Head of caudate nucleus (tissue), 42 donors: Measurements from ENCODE around the gene ZBED4.

Experiments used
- DNase-seq, 42 donors: peaks; one replicate each; pipeline versions ENCODE4 v3.0.0 to v3.0.0-alpha.2; 2020 to 2021; ENCODE audit warnings: mixed read lengths in 7 of 42
- intact Hi-C: fragments of 100-400 bp; cut with DNase I; formaldehyde crosslinking; loops from one replicate; pipeline ENCODE4 v1.15.0; 2022

ZBED4 gene

GRCh38 chr22:49825944-49826602 lies 27.6 kb upstream of the ZBED4 start:
- no peak for DNase-seq
- intact Hi-C loops = no loop called here

GRCh38 chr22:49826603-49827270 lies 26.9 kb upstream of the ZBED4 start:
- peak in 37 of 42 donors; percentile 13 to 69 (median 43) for DNase-seq
- intact Hi-C loops = no loop called here

DNA sequence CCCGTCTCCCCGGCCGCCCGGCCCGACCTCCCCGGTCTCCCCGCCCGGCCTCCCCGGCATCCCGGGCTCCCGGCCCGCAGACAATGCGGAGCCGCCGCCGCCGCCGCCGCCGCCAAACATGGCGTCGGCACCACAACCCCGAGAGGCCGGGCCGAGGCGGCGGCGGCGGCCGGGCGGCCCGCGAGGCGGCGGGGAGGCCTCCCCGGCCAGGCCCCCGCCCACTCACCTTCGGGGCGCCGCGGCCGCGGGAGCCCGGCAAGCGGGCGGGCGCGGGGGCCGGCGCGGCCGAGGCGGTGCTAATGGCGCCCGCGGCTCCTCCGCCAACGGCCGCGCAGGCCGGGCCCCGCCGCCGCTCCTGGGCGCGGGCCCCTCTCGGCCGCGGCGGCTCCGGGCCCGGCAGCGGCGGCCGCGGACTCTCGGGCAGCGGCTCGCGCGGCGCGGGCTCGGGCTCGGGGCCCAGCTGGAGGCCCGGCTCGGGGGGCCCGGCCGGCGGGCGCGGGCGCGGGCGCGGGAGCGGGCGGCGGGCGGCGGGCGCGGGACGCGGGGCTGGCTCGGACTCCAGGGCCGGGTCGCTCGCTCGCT lies 26.3 kb upstream of the ZBED4 start:
- DNase-seq = peak in 1 of 42 donors; percentile 10
- intact Hi-C loops = no loop called here

DNA sequence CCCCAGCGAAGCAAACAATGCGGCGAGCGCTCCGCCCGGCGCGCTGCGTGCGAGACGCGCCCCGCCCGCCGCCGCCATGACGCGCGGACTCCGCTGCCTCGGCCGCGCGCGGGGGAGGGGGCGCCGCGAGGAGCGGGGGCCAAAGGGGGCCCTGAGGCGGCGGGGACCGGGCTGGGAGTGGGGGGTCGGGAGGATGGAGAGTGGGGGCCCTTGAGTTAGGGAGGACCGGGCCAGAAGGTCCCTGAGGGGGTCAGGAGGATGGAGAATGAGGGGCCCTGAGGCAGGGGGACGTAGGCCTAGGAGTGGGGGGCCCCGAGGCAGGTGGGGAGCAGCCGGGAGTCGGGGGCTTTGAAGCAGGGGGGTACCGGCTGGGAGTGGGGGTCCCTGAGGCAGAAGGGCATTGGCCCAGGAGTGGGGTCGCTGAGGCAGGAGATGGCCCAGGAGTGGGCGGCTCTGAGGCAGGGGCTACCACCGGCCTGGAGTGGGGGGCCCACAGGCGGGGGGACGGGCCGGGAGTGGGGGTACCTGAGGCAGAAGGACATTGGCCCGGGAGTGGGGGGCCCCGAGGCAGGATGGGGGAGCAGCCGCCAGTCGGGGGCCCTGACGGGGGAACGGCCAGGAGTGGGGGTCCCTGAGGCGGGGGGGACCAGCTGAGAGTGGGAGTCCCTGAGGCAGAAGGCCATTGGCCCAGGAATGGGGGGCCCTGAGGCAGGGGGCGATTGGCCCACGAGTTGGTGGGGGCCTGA lies 25.6 kb upstream of the ZBED4 start, which contains the start of gene BRD1:
TSS of gene BRD1 (minus strand) at position 21 of the 746 bp plus-strand sequence. CDS start 3,556 bp downstream, outside the sequence.
- DNase-seq = peak in 38 of 42 donors; percentile 34 to 84 (median 67)
- intact Hi-C loops = loop anchor here (2.0 kb wide), 1 partner anchor 25 kb away; the partner anchor contains the start of gene ZBED4

DNA sequence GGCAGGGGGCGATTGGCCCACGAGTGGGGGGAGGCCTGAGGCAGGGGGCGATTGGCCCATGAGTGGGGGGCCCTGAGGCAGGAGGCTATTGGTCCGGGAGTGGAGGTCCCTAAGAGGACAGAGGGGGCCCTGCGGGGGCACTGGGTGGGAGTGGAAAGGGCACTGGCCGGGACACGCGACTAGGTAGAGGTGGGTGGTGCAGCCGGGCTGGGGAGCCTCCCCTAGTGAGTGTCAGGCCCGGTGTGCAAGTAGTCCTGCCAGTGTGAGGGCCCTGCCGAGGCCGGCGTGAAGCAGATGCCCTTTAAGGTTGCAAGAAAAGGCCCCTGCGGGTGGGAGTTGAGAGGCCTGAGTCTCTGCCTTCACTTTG lies 25.1 kb upstream of the ZBED4 start:
- no peak for DNase-seq
- intact Hi-C loops = loop anchor here (2.0 kb wide), 1 partner anchor 24 kb away; the partner anchor contains the start of gene ZBED4

DNA sequence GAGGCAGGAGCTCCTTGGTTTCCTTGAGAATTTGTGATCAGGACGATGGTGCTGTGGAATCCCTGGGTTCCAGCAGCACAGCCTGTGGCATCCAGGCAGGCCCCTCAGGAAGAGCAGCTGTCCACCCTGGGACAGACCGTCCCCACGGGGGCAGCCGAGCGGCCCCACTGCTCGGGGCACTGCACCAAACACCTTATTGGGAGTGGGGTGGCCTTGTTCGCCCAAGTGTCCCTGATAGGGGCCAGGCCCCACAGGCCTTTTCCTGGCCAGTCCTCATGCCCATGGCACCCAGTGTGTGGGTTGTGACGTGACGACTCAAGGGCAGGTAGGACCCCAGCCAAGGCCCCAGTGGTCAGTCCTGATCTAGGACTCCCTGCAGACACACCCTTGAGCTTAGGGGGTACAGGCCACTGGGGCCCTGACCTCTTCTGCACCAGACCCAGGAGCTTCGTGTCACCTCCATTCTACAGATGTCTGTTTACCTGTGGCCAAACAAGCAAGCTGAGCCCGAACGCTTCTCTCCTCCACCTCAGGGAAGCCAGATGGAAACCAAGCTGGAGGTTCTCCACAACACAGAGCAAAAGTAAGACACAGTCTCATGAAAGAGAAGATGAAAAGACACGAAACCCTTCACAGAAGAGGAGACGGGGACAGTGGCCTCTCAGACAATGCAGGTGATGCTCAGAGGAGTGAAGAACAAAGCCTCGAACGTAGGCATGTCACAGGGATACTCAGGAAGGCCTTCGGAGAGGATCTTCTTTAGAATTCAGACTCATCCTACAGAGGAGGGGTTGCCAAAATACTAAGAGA lies 24.4 kb upstream of the ZBED4 start:
- intact Hi-C loops = loop anchor here (2.0 kb wide), 1 partner anchor 24 kb away; the partner anchor contains the start of gene ZBED4
- no peak for DNase-seq

- DNase-seq = no peak
- intact Hi-C loops = no loop called here
Measured at GRCh38 chr22:49833340-49834007, 20.2 kb upstream of the ZBED4 start.

GRCh38 chr22:49838771-49839717 lies 14.6 kb upstream of the ZBED4 start:
- intact Hi-C loops = no loop called here
- DNase-seq = peak in 9 of 42 donors; percentile 19 to 60 (median 43)

GRCh38 chr22:49845241-49845640 lies 8.4 kb upstream of the ZBED4 start:
- DNase-seq = no peak
- intact Hi-C loops = no loop called here

GRCh38 chr22:49845666-49846459 lies 7.8 kb upstream of the ZBED4 start:
- DNase-seq = no peak
- intact Hi-C loops = no loop called here

- intact Hi-C loops = no loop called here
- DNase-seq = peak in 1 of 42 donors; percentile 17
Measured at GRCh38 chr22:49847751-49848689, 5.6 kb upstream of the ZBED4 start.

GRCh38 chr22:49848690-49849160 lies 4.9 kb upstream of the ZBED4 start:
- intact Hi-C loops = no loop called here
- DNase-seq = no peak

DNA sequence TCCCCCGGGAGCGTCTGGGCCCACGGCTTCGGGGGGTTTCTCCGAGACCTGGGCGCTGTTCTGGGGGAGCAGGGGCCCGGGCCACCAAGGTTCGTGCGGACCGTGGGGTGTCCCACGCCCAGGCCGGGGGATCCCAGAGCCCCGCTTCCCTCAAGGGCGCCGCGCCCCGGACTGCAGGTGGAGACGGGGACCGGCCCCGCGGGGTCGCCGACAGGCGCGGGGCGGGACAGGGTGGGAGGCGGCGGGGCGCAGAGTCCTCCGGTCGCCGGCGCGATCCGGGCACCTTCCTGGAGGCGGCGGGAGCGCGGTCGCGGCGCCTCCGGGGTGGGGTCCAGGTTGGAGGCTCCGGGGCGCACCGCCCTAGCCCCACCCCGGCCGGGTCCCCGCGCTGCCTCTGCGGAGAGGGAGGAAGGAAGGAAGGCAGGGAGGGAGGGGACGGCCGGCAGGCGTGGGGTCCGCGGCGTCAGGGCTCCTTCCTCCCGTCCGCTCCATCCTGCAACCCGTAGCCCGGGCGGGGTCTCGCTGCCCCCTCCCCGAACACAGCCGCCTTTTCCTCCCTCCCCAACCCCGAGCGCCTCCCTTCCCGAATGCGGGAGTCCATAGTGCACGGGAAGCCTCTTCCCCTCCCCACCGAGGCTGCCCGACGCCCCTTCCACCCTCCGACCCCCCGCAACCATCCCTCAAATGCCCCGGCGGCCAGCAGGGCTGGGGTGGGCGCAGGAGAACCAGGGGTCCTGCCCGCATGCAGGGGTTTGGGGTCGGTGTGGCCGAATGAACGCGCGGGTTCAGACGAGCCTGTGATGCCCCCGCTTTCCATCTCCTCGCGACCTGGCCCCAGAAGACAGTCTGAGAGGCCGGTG lies 4.3 kb upstream of the ZBED4 start:
- no peak for DNase-seq
- intact Hi-C loops = loop anchor here (5.0 kb wide), 1 partner anchor 68 kb away; the partner anchor contains the start of genes ALG12 and CRELD2
